H1 (cell line): ENCODE measurements around the gene HOXB3.

Source experiments
- BRCA1 ChIP-seq: IDR thresholded peaks from 2 replicates; pipeline ENCODE4 v1.6.1; 2012; ENCODE audit warnings: low read depth, low read length, improper control_type of control experiment
- CBX8 ChIP-seq: fragments of 300-800, 300-1000 bp; sonication (generic); IDR thresholded peaks from 2 replicates; pipeline ENCODE4 v1.7.1; 2016; ENCODE audit warnings: low read depth, low read length, borderline replicate concordance
- EGR1 ChIP-seq: IDR thresholded peaks from 2 replicates; pipeline ENCODE4 v1.6.1; 2011; ENCODE audit warnings: low read depth, low read length, borderline replicate concordance
- EZH2 ChIP-seq: fragments of 200-600 bp; sonication (generic); IDR thresholded peaks from 2 replicates; pipeline ENCODE4 v1.7.1; 2012; ENCODE audit warnings: low read depth, mild to moderate bottlenecking, moderate library complexity, low read length, inconsistent platforms; ENCODE audit not compliant: severe bottlenecking
- POLR2A ChIP-seq, 2 experiments: IDR thresholded peaks; 1 replicate in 1 of 2; 2 replicates in 1 of 2; pipeline ENCODE4 v1.6.1; 2011; ENCODE audit warnings: low read depth in 2 of 2, low read length in 2 of 2, mild to moderate bottlenecking in 2 of 2; ENCODE audit errors: control extremely low read depth in 1 of 2
- POLR2AphosphoS5 ChIP-seq: IDR thresholded peaks from 2 replicates; pipeline ENCODE4 v1.6.1; 2011; ENCODE audit warnings: low read depth, low read length
- SIN3A ChIP-seq, 2 experiments: IDR thresholded peaks in 1 of 2; conservative IDR thresholded peaks in 1 of 2; 2 replicates each; pipeline ENCODE4 v1.6.1; 2011 to 2012; ENCODE audit warnings: low read length in 2 of 2, improper control_type of control experiment in 1 of 2, low read depth in 1 of 2, mild to moderate bottlenecking in 1 of 2
- SIRT6 ChIP-seq: IDR thresholded peaks from one replicate; pipeline ENCODE4 v1.7.1; 2012; ENCODE audit warnings: low read length, inconsistent platforms
- ZNF274 ChIP-seq: IDR thresholded peaks from 2 replicates; pipeline ENCODE4 v1.7.0; 2012; ENCODE audit warnings: low read length, borderline replicate concordance; ENCODE audit errors: extremely low read depth
- TF ChIP-seq, protein P1 (sequence below), 3 experiments: IDR thresholded peaks; 1 replicate in 2 of 3; 2 replicates in 1 of 3; pipeline versions ENCODE4 v1.5.1 to v1.6.1; 2011; ENCODE audit warnings: low read length in 3 of 3, mild to moderate bottlenecking in 3 of 3, inconsistent platforms in 2 of 3, low read depth in 1 of 3, moderate library complexity in 1 of 3; ENCODE audit not compliant: insufficient read depth in 1 of 3; ENCODE audit errors: control extremely low read depth in 1 of 3
- TF ChIP-seq, protein P2 (sequence below): IDR thresholded peaks from 2 replicates; pipeline ENCODE4 v1.6.1; 2011; ENCODE audit warnings: low read depth, mild to moderate bottlenecking, low read length; ENCODE audit not compliant: insufficient read depth

DNA sequence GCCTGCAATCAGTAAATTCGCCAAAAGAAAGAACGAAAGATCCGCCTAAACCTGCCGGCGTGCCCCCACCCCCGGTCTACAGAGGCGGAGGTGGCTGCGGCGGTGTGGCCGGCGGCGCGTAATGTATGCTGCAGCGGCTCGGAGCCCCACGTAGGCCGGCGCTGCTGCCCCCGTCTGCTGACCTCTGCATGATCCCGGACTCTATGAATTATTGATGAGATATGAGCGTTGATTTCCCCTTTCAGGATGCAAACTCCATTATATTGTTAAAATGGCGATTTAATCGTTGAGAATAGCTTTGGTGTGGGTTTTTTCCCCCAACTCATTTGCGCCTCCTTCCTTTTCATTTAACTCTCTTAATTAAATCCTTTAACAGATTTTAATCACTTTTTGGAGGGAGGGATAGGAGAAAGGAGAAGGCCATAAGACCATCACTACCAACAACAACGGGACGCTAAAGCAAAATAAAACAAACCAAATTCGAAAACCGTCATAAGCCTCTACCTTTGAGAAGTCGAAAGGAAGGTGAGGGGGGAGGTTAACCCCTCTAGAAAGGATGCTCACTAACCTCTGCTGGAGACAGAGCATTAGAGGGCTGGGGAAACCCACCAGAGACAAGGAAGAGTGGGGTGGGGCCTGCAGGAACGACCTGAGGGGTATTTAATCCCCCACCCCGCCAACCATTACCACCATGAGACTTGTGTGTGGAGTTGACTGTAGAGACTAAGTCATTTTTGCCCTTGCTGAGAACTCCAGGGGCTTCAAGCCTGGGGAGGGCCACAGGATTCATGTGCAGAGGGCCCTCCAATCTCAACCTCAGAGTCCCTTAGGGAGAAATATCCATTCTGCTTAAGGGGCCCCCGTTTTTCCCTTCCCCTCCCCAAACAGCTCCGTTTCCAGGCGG, 3.4 kb downstream of the HOXB3 start:
- no peak for TF ChIP-seq POLR2A (IDR thresholded peaks at IDR 0.05; ENCODE audit: control extremely low read depth in 1 of 2, low read depth in 2 of 2, low read length in 2 of 2)
- TF ChIP-seq, protein P1, sequence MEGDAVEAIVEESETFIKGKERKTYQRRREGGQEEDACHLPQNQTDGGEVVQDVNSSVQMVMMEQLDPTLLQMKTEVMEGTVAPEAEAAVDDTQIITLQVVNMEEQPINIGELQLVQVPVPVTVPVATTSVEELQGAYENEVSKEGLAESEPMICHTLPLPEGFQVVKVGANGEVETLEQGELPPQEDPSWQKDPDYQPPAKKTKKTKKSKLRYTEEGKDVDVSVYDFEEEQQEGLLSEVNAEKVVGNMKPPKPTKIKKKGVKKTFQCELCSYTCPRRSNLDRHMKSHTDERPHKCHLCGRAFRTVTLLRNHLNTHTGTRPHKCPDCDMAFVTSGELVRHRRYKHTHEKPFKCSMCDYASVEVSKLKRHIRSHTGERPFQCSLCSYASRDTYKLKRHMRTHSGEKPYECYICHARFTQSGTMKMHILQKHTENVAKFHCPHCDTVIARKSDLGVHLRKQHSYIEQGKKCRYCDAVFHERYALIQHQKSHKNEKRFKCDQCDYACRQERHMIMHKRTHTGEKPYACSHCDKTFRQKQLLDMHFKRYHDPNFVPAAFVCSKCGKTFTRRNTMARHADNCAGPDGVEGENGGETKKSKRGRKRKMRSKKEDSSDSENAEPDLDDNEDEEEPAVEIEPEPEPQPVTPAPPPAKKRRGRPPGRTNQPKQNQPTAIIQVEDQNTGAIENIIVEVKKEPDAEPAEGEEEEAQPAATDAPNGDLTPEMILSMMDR (IDR thresholded peaks at IDR 0.05; ENCODE audit: control extremely low read depth in 1 of 3, insufficient read depth in 1 of 3, low read depth in 1 of 3, low read length in 3 of 3), result no peak
- TF ChIP-seq POLR2AphosphoS5, result no peak
- no peak for TF ChIP-seq SIN3A (conservative IDR thresholded peaks at IDR 0.05 in 1 of 2, IDR thresholded peaks at IDR 0.05 in 1 of 2; ENCODE audit: low read depth in 1 of 2, low read length in 2 of 2)
- TF ChIP-seq, protein P2, sequence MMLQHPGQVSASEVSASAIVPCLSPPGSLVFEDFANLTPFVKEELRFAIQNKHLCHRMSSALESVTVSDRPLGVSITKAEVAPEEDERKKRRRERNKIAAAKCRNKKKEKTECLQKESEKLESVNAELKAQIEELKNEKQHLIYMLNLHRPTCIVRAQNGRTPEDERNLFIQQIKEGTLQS, result no peak
- TF ChIP-seq ZNF274, result no peak
- TF ChIP-seq EGR1, result no peak
- TF ChIP-seq BRCA1, result no peak
- no peak for TF ChIP-seq SIRT6
- TF ChIP-seq EZH2, result peak; percentile 99
- peak; percentile 77; the same call in 1 of the 2 replicates for TF ChIP-seq CBX8
